ENCODE data around the gene SNRNP70.

DNA sequence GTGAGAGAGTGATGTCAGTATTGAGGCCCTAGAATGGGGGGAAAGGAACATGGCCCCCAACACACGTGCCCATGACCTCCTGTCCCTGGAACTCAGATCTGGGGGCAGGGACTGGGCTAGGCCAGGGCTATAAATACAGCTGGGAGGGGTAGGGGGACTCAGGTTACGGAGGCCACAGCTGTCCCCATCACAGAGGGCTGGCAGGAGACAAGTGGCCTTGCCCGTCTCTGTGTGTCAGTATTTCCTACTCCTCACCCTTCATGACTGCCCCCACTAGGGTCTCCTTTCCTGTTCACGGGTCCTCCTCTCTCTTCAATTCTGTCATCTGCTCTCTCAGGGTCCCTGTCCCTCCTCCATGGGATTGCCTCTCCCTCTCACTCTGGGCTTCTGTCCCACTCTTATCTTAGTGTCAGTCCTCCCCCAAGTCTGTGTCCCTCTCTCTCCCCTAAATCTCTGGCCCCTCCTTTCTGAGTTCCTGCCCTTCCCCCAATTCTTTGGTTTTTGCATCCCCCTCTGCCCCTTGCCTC is 70.6 kb downstream of the SNRNP70 start:
- no peak for TF ChIP-seq POLR2AphosphoS5 (IDR thresholded peaks at IDR 0.05; ENCODE audit: borderline replicate concordance, low read depth, low read length)
- TF ChIP-seq EZH2 (IDR thresholded peaks at IDR 0.05) = no peak
